Gastrocnemius medialis (tissue), 4 donors: ENCODE data around the gene IGSF9.

Experiments used
- POLR2A ChIP-seq, 2 donors: fragments of 450-650 bp; IDR thresholded peaks; one replicate each; pipeline ENCODE4 v1.6.1; 2017; ENCODE audit warnings: antibody characterized with exemption in 2 of 2, mild to moderate bottlenecking in 2 of 2, moderate library complexity in 2 of 2
- TF ChIP-seq, protein P1 (sequence below), 5 experiments: fragments of 450-650 bp in 3 of 5; fragments of 200-600 bp in 2 of 5; sonication (generic) in 2 of 5; IDR thresholded peaks in 4 of 5; conservative IDR thresholded peaks in 1 of 5; 1 replicate in 4 of 5; 2 replicates in 1 of 5; pipeline ENCODE4 v1.5.1; 2016 to 2019; ENCODE audit warnings: antibody characterized with exemption in 5 of 5, mild to moderate bottlenecking in 3 of 5, moderate library complexity in 3 of 5

DNA sequence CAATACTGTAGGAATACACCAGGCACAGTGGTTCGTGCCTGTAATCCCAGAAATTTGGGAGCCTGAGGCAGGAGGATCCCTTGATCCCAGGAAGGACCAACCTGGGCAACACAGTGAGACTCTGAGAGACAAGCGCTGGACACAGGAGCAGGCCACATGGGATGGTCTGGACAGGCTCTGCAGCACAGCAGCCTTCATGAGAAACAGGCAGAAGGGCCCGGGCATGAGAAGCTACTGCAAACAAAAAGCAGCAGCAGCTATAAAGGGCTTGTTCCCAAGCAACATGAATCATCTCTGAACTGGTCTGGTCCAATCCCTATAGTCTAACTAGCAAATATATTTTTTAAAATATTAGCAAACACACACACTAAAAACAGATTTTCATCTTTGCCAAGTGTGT, 44.2 kb upstream of the IGSF9 start:
- TF ChIP-seq, protein P1, sequence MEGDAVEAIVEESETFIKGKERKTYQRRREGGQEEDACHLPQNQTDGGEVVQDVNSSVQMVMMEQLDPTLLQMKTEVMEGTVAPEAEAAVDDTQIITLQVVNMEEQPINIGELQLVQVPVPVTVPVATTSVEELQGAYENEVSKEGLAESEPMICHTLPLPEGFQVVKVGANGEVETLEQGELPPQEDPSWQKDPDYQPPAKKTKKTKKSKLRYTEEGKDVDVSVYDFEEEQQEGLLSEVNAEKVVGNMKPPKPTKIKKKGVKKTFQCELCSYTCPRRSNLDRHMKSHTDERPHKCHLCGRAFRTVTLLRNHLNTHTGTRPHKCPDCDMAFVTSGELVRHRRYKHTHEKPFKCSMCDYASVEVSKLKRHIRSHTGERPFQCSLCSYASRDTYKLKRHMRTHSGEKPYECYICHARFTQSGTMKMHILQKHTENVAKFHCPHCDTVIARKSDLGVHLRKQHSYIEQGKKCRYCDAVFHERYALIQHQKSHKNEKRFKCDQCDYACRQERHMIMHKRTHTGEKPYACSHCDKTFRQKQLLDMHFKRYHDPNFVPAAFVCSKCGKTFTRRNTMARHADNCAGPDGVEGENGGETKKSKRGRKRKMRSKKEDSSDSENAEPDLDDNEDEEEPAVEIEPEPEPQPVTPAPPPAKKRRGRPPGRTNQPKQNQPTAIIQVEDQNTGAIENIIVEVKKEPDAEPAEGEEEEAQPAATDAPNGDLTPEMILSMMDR (IDR thresholded peaks at IDR 0.05 in 4 of 5, conservative IDR thresholded peaks at IDR 0.05 in 1 of 5) = no peak
- TF ChIP-seq POLR2A (IDR thresholded peaks at IDR 0.05) = no peak
